GM12878 (cell line): ENCODE measurements around the gene UAP1L1. TPM values are rescaled to one million over a fixed set of nuclear protein-coding genes. Genes with fewer than 3 reads are reported as not detected.

Experiments used
- ATAC-seq: fragments of 200-7000 bp; cut with Tn5 transposase; 3 replicates; pipeline ENCODE4 v1.9.1; 2020; ENCODE audit warnings: mild to moderate bottlenecking, moderate library complexity
- BruUV-seq: library from RNA; stranded (reverse); fragments of 400-500 nt; replicated peaks from 2 replicates; lab custom pipeline; 2021; lab: Mats Ljungman, UMichigan
- CTCF ChIA-PET: fragments of 300-600 bp; sonication (Branson Sonifier 250); formaldehyde crosslinking; extraction: SDS; loops from one replicate; lab custom pipeline; 2021; ENCODE audit warnings: inconsistent platforms; lab: Yijun Ruan, JAX
- POLR2A ChIA-PET: fragments of 350-600 bp; formaldehyde crosslinking; extraction: SDS; loops from one replicate; lab custom pipeline; 2021; ENCODE audit warnings: inconsistent platforms; lab: Charles Lee
- RAD21 ChIA-PET: fragments of 300-600 bp; sonication (Branson Sonifier 250); formaldehyde crosslinking; loops from one replicate; lab custom pipeline; 2023; ENCODE audit warnings: antibody characterized with exemption; ENCODE audit not compliant: unreplicated experiment; lab: Charles Lee
- SMC1A ChIA-PET: fragments of 300-600 bp; sonication (Branson Sonifier 250); formaldehyde crosslinking; loops from one replicate; lab custom pipeline; 2023; ENCODE audit not compliant: unreplicated experiment, uncharacterized antibody; lab: Charles Lee
- DNase-seq: peaks from one replicate; pipeline ENCODE4 v3.0.0-alpha.2; 2011; ENCODE audit warnings: low read depth, low spot score
- FAIRE-seq: peaks from 3 replicates; lab custom pipeline; 2011; peaks lifted over from hg19 to GRCh38; lab: Jason Lieb, UNC
- H2AFZ ChIP-seq: 2 replicates; pipeline ENCODE4 v1.6.0; 2011; ENCODE audit warnings: low read depth, low read length, control low read depth; ENCODE audit not compliant: control insufficient read depth
- H3K27ac ChIP-seq: 2 replicates; pipeline ENCODE4 v1.5.1; 2011; ENCODE audit warnings: control low read depth; ENCODE audit not compliant: control insufficient read depth, insufficient read depth
- H3K27me3 ChIP-seq, 2 experiments: replicated peaks in 1 of 2; 2 replicates each; pipeline versions ENCODE4 v1.6.0 to v1.6.1; 2011; ENCODE audit warnings: low read length in 1 of 2; ENCODE audit not compliant: control insufficient read depth in 2 of 2, insufficient read depth in 2 of 2
- H3K36me3 ChIP-seq, 2 experiments: 2 replicates each; pipeline ENCODE4 v1.5.1; 2011; ENCODE audit warnings: low read length in 1 of 2; ENCODE audit not compliant: control insufficient read depth in 2 of 2, insufficient read depth in 2 of 2
- H3K4me1 ChIP-seq: 2 replicates; pipeline ENCODE4 v1.6.1; 2011; ENCODE audit warnings: mild to moderate bottlenecking, low read length, moderate library complexity, mixed read lengths; ENCODE audit not compliant: control insufficient read depth, insufficient read depth
- H3K4me2 ChIP-seq: 2 replicates; pipeline ENCODE4 v1.6.0; 2011; ENCODE audit warnings: control low read depth; ENCODE audit not compliant: control insufficient read depth, insufficient read depth
- H3K4me3 ChIP-seq: fragments of 200-600 bp; sonication (generic); 2 replicates; pipeline ENCODE4 v1.5.1; 2016
- H3K79me2 ChIP-seq: 2 replicates; pipeline ENCODE4 v1.6.0; 2011; ENCODE audit warnings: low read length; ENCODE audit not compliant: control insufficient read depth, insufficient read depth
- H3K9ac ChIP-seq: 2 replicates; pipeline ENCODE4 v1.8.0; 2011; ENCODE audit warnings: low read length, control low read depth, mixed read lengths; ENCODE audit not compliant: control insufficient read depth, insufficient read depth
- H3K9me3 ChIP-seq: replicated peaks from 3 replicates; pipeline ENCODE4 v1.5.1; 2011; ENCODE audit warnings: mild to moderate bottlenecking, low read length; ENCODE audit not compliant: control insufficient read depth, insufficient read depth
- H4K20me1 ChIP-seq: 2 replicates; pipeline ENCODE4 v1.6.0; 2011; ENCODE audit not compliant: control insufficient read depth, insufficient read depth
- BACH1 ChIP-seq: fragments of 450-650 bp; IDR thresholded peaks from 2 replicates; pipeline ENCODE4 v1.6.1; 2017; ENCODE audit warnings: mild to moderate bottlenecking, borderline replicate concordance
- CHD4 ChIP-seq: fragments of 200-600 bp; sonication (generic); IDR thresholded peaks from 2 replicates; pipeline ENCODE4 v1.6.1; 2016; ENCODE audit warnings: mild to moderate bottlenecking
- EGR1 ChIP-seq, 2 experiments: IDR thresholded peaks; 1 replicate in 1 of 2; 2 replicates in 1 of 2; pipeline ENCODE4 v1.6.1; 2011 to 2012; ENCODE audit warnings: low read depth in 2 of 2, low read length in 2 of 2, borderline replicate concordance in 1 of 2, mild to moderate bottlenecking in 1 of 2, moderate library complexity in 1 of 2
- GATAD2B ChIP-seq: fragments of 450-650 bp; conservative IDR thresholded peaks from 2 replicates; pipeline ENCODE4 v1.6.1; 2017; ENCODE audit warnings: low read depth, mild to moderate bottlenecking, moderate library complexity
- MXI1 ChIP-seq: fragments of 150-350 bp; IDR thresholded peaks from 2 replicates; pipeline ENCODE4 v1.6.1; 2011; ENCODE audit warnings: low read depth, mild to moderate bottlenecking, inconsistent platforms, low read length, improper control_type of control experiment
- NKRF ChIP-seq: fragments of 450-650 bp; conservative IDR thresholded peaks from 2 replicates; pipeline ENCODE4 v1.6.1; 2017; ENCODE audit warnings: mild to moderate bottlenecking, moderate library complexity
- NR2F1 ChIP-seq: fragments of 450-650 bp; conservative IDR thresholded peaks from 2 replicates; pipeline ENCODE4 v1.6.1; 2017; ENCODE audit warnings: mild to moderate bottlenecking
- RUNX3 ChIP-seq: IDR thresholded peaks from 2 replicates; pipeline ENCODE4 v1.6.1; 2012; ENCODE audit warnings: low read length, inconsistent platforms
- SP1 ChIP-seq: IDR thresholded peaks from one replicate; pipeline ENCODE4 v1.6.1; 2011; ENCODE audit warnings: low read depth, low read length
- TARDBP ChIP-seq: IDR thresholded peaks from 2 replicates; pipeline ENCODE4 v1.6.1; 2016; ENCODE audit warnings: borderline replicate concordance
- TCF3 ChIP-seq: IDR thresholded peaks from 2 replicates; pipeline ENCODE4 v1.6.1; 2012; ENCODE audit warnings: low read depth, mild to moderate bottlenecking, low read length, borderline replicate concordance; ENCODE audit not compliant: insufficient read depth
- WGBS: methylation state at CpG from one replicate; pipeline ENCODE4 v1.1.6; 2016; ENCODE audit warnings: low lambda C conversion rate; ENCODE audit not compliant: insufficient replicate concordance, insufficient coverage; ENCODE audit errors: missing lambda C conversion rate; 5-methylcytosine and 5-hydroxymethylcytosine counted together
- in situ Hi-C: fragments of 300-500 bp; cut with MboI; formaldehyde crosslinking; loops from 9 replicates; pipeline ENCODE4 v1.14.3; 2018; ENCODE audit warnings: mixed read lengths
- intact Hi-C: fragments of 100-400 bp; cut with micrococcal nuclease; formaldehyde crosslinking; loops from one replicate; pipeline ENCODE4 v1.14.2; 2022; ENCODE audit not compliant: unreplicated experiment
- polyA plus RNA-seq, 11 experiments: library from polyadenylated mRNA; depleted of rRNA in 4 of 11; unstranded in 6 of 11; stranded (reverse) in 5 of 11; fragments of >200 nt; fragmentation: Nextera tagmentation in 4 of 11; fragmentation: Illumina TruSeq in 1 of 11; extraction: Ambion mirVana in 4 of 11; extraction: Trizol in 1 of 11; gene quantifications; 1 replicate in 1 of 11; 2 replicates in 10 of 11; pipeline versions ENCODE4 v1.2.1 to v1.2.3, GENCODE V29; 2011 to 2016; ENCODE audit warnings: inconsistent platforms in 2 of 11, missing spikeins in 2 of 11, low read depth in 1 of 11
- total RNA-seq, 4 experiments: library from RNA; depleted of rRNA in 3 of 4; stranded (reverse); fragments of >200 nt in 3 of 4; fragmentation: Illumina TruSeq in 1 of 4; extraction: Trizol in 1 of 4; gene quantifications; 2 replicates each; pipeline versions ENCODE4 v1.2.1 to v1.2.3, GENCODE V29; 2013 to 2021

Gene UAP1L1
- total and polyA plus RNA-seq, 10 of the 15 experiments (the other 5 are each of a cell fraction or from before 2014, with no cell fraction given): 0.29 to 15.7 (median 5.8) TPM

GRCh38 chr9:137069508-137070091 lies 7.7 kb upstream of the UAP1L1 start:
- no peak for FAIRE-seq
- intact Hi-C loops: loop anchor here (5.0 kb wide), 1 partner anchor 48 kb away; no protein-coding TSS in a partner anchor
- DNase-seq: no peak
- ChIA-PET POLR2A (interaction anchor here (0.6 to 3.5 kb wide), 11 partner anchors 13 to 660 kb away, joined by 3 to 22 read pairs (median 4); partner anchors contain the start of genes CYSRT1 and MAN1B1), CTCF (interaction anchor here (0.7 to 7.9 kb wide), 10 partner anchors 9 to 167 kb away, joined by 3 to 80 read pairs (median 10); partner anchors contain the start of genes CYSRT1, MAN1B1 and RNF208), SMC1A (interaction anchor here (1.4 to 7.2 kb wide), 4 partner anchors 12 to 26 kb away, joined by 3 to 30 read pairs (median 6); partner anchors contain the start of gene MAN1B1), RAD21 (interaction anchor here (0.6 to 5.0 kb wide), 12 partner anchors 14 to 281 kb away, joined by 3 to 24 read pairs (median 7); partner anchors contain the start of genes FUT7, MAN1B1 and RNF224)
- Histone ChIP-seq H4K20me1 (no peaks in the 10 kb centered on the region), H3K27ac (peak overlapping the region; percentile 10; the same call in 1 of the 2 replicates), H2AFZ (no peak overlapping the region), H3K36me3 (no peaks in the 10 kb centered on the region; a peak in 2 of 4 replicates), H3K9ac (peak overlapping the region; percentile 56), H3K27me3 (no peaks in the 10 kb centered on the region), H3K4me3 (peak overlapping the region; percentile 80), H3K79me2 (peaks cover 7% of the 10 kb centered on the region), H3K4me2 (peak overlapping the region; percentile 90), H3K9me3 (no peaks in the 10 kb centered on the region), H3K4me1 (peaks cover 27% of the 10 kb centered on the region)
- in situ Hi-C loops: no loop called here
- WGBS: 3% methylated on average over 52 of the region's 52 CpGs
- no peak for ATAC-seq
- TF ChIP-seq NR2F1 (no peak), TCF3 (0 out of 2 replicates have a peak, but pooled peaks have one; percentile 10)
- no TSS peak for BruUV-seq

GRCh38 chr9:137070201-137070905 lies 7.0 kb upstream of the UAP1L1 start, which contains the start of gene SAPCD2:
SAPCD2 (minus strand) TSS chr9:137070557; CDS start chr9:137070460, 97 bp downstream.
- in situ Hi-C loops (no loop called here), intact Hi-C loops (no loop called here)
- no TSS peak for BruUV-seq
- ChIA-PET SMC1A (interaction anchor here (1.1 to 7.2 kb wide), 5 partner anchors 11 to 35 kb away, joined by 3 to 30 read pairs (median 6); partner anchors contain the start of gene MAN1B1), POLR2A (interaction anchor here (0.5 to 3.5 kb wide), 15 partner anchors 12 to 661 kb away, joined by 3 to 22 read pairs (median 4); partner anchors contain the start of genes CYSRT1, MAN1B1, TPRN and TUBB4B), CTCF (interaction anchor here (0.7 to 7.9 kb wide), 13 partner anchors 10 to 278 kb away, joined by 3 to 80 read pairs (median 7); partner anchors contain the start of genes CYSRT1, MAN1B1 and RNF208), RAD21 (interaction anchor here (0.6 to 5.0 kb wide), 13 partner anchors 13 to 369 kb away, joined by 3 to 24 read pairs (median 6); partner anchors contain the start of genes FUT7, MAN1B1 and RNF224)
- Histone ChIP-seq H3K27me3 (no peaks in the 10 kb centered on the region), H3K9ac (peak within 1 kb of the TSS; percentile 69), H3K4me3 (peak within 1 kb of the TSS; percentile 80), H3K27ac (peak within 1 kb of the TSS; percentile 70), H2AFZ (peak within 1 kb of the TSS; percentile 54), H3K4me2 (peak within 1 kb of the TSS; percentile 98), H3K9me3 (no peaks in the 10 kb centered on the region), H4K20me1 (no peaks in the 10 kb centered on the region), H3K36me3 (no peaks in the 10 kb centered on the region; a peak in 1 of 4 replicates), H3K79me2 (peaks cover 7% of the 10 kb centered on the region), H3K4me1 (peaks cover 33% of the 10 kb centered on the region)
- ATAC-seq (peak; percentile 88), FAIRE-seq (peak; percentile 65), DNase-seq (no peak)
- WGBS: 1% methylated on average over 44 of the region's 74 CpGs
- peak; percentile 95 for TF ChIP-seq NKRF
- TF ChIP-seq CHD4: no peak
- TF ChIP-seq GATAD2B: peak; percentile 92
- no peak for TF ChIP-seq TARDBP
- TF ChIP-seq BACH1: peak; percentile 94
- TF ChIP-seq EGR1 (IDR thresholded peaks at IDR 0.05; ENCODE audit: borderline replicate concordance in 1 of 2, low read depth in 2 of 2, low read length in 2 of 2): no peak
- no peak for TF ChIP-seq RUNX3
- peak; percentile 75 for TF ChIP-seq MXI1
- TF ChIP-seq SP1: peak; percentile 78
